Measurements from ENCODE around the gene PDE2A. TPM values are rescaled to one million over a fixed set of nuclear protein-coding genes. Genes with fewer than 3 reads are reported as not detected.

PDE2A gene
- total and polyA plus RNA-seq, 9 donors, result 8.3 to 44.0 (median 12.8) TPM

DNA sequence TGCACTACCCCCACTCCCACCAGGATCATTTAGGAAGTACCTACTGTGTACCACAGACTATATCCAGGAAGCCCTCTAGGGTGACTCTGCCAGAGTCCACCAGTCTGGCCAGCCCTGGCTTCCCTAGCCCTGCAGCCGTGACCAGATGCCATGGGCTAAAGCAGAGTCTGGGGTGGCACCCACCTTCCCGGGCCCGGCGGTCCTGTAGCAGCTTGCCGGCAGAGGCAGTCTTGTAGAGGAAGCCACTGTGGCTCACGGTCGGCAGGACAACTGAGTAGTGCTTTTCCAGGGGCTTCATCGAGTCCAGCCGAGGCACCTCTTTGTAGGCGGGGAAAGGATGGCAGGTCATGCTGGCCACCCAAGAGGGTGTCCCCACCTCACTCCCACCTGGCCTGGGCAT lies 27.2 kb upstream of the PDE2A start:
- no peak for DNase-seq
- Histone ChIP-seq H3K9me3 (no peaks in the 10 kb centered on the region), H3K36me3 (no peaks in the 10 kb centered on the region), H3K27ac (peak overlapping the region in 1 of 2 donors; percentile 78), H3K4me1 (ENCODE audit: insufficient read depth) (peaks cover 19% of the 10 kb centered on the region), H3K27me3 (no peaks in the 10 kb centered on the region), H3K4me3 (no peak overlapping the region)
- intact Hi-C loops (cut with DNase I), result no loop called here
- WGBS, 3 donors, result 87 to 94% (median 89%) methylated on average over 3 to 10 of the region's 10 CpGs
- TF ChIP-seq POLR2A (IDR thresholded peaks at IDR 0.05), result no peak
- no peak for TF ChIP-seq CTCF (IDR thresholded peaks at IDR 0.05)
- TF ChIP-seq EP300 (IDR thresholded peaks at IDR 0.05), result no peak

- no peak for DNase-seq
- intact Hi-C loops (cut with DNase I), result no loop called here
- H3K4me1 ChIP-seq (ENCODE audit: insufficient read depth), result peaks cover 19% of the 10 kb centered on the region
- no peaks in the 10 kb centered on the region for H3K9me3 ChIP-seq
- no peaks in the 10 kb centered on the region for H3K27me3 ChIP-seq
- 72 to 85% (median 75%) methylated on average over 3 of the region's 3 CpGs for WGBS, 3 donors
- no peaks in the 10 kb centered on the region for H3K36me3 ChIP-seq
- H3K4me3 ChIP-seq, result no peak overlapping the region
- no peak overlapping the region for H3K27ac ChIP-seq
- TF ChIP-seq CTCF (IDR thresholded peaks at IDR 0.05), result no peak
- TF ChIP-seq POLR2A (IDR thresholded peaks at IDR 0.05), result no peak
- no peak for TF ChIP-seq EP300 (IDR thresholded peaks at IDR 0.05)
These were observed 25.9 kb upstream of the PDE2A start for GRCh38 chr11:72700146-72700545.

- Histone ChIP-seq H3K27me3 (no peaks in the 10 kb centered on the region), H3K27ac (no peak overlapping the region), H3K9me3 (no peaks in the 10 kb centered on the region), H3K4me3 (no peak overlapping the region), H3K4me1 (ENCODE audit: insufficient read depth) (peaks cover 7% of the 10 kb centered on the region), H3K36me3 (no peaks in the 10 kb centered on the region)
- intact Hi-C loops (cut with DNase I), result no loop called here
- no peak for TF ChIP-seq EP300 (IDR thresholded peaks at IDR 0.05)
- TF ChIP-seq CTCF (IDR thresholded peaks at IDR 0.05), result no peak
- TF ChIP-seq POLR2A (IDR thresholded peaks at IDR 0.05), result no peak
- no peak for DNase-seq
- WGBS, 3 donors, result 80 to 94% (median 88%) methylated on average over 15 to 16 of the region's 16 CpGs
These were observed 23.6 kb upstream of the PDE2A start for GRCh38 chr11:72697814-72698213.

DNA sequence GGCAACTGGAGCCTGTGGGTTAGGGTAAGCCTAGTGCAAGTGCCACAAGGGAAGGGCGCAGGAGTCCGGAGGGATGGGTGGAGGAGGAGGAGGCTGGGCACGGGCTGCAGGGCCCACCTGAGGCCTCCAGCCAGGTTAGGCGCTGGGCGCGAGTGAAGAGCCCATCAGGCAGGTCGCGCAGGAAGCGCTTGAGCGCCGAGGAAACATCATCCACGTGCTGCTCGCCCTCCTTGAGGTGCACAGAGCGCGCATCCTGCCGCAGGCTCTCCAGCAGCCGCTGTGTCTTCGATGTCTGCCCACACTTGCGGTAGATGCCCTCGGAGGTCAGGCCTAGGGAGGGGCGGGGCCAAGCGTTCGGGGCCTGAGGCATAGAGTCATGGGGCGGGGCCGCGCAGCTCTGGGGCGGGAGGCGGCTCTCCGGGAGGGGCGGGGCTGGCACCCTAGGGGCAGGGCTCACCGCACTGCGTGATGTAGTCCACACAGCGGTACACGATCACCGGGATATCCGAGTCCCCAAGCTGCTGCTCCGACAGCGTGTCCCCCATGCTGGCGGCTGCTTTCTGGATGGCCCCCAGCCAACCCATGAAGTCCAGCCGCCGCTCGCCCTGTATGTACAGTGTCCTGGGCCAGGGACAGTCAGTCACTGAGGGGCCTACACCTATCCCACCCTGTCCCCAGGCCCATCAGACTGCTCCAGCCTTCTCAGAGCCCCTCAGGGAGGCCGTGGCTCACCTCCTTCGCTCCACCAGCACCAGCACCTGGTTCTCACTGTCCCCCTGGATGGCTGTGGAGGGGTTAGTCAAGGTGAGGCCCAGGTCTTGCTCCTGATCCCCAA lies 22.9 kb upstream of the PDE2A start:
- 73 to 81% (median 81%) methylated on average over 42 to 44 of the region's 44 CpGs for WGBS, 3 donors
- H3K27ac ChIP-seq, result no peak overlapping the region
- no peak overlapping the region for H3K4me3 ChIP-seq
- intact Hi-C loops (cut with DNase I), result no loop called here
- H3K27me3 ChIP-seq, result no peaks in the 10 kb centered on the region
- TF ChIP-seq CTCF (IDR thresholded peaks at IDR 0.05) (no peak), POLR2A (IDR thresholded peaks at IDR 0.05) (no peak), EP300 (IDR thresholded peaks at IDR 0.05) (no peak)
- H3K36me3 ChIP-seq, result no peaks in the 10 kb centered on the region
- no peaks in the 10 kb centered on the region for H3K9me3 ChIP-seq
- no peak for DNase-seq
- no peaks in the 10 kb centered on the region for H3K4me1 ChIP-seq (ENCODE audit: insufficient read depth)
